Stimulated activated CD4-positive, alpha-beta T cell treated with anti-CD3 and anti-CD28 coated beads, TNF-alpha, amount 100 ng/mL, for 24 hours (primary cell): Measurements from ENCODE around the gene SLC4A2.

Source experiments
- DNase-seq, 3 experiments: peaks; one replicate each; pipeline ENCODE4 v3.0.0-alpha.2; 2020; ENCODE audit warnings: low read depth in 3 of 3

Gene SLC4A2

DNA sequence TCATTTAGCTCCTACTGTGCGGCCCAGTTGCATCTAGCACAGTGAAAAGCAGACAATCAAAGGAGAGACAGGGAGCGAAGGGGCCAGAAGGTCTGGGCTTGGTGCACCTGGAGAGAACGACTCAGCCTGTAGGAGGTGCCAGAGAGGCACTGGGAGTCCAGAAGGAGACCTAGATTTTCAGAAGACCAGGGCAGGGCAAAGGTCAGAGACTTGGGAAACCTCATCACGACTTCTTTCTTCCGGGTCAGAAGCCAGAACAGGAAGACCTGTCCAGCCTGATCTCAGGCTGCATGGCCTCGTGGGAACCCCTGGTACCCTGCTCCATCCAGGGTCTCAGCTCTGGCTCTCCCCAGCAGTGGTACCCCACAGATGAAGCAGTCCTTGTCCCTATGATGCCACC is 32.0 kb downstream of the SLC4A2 start:
- DNase-seq, result no peak

- no peak for DNase-seq
Observed at GRCh38 chr7:151091988-151092387, 32.6 kb downstream of the SLC4A2 start.

DNA sequence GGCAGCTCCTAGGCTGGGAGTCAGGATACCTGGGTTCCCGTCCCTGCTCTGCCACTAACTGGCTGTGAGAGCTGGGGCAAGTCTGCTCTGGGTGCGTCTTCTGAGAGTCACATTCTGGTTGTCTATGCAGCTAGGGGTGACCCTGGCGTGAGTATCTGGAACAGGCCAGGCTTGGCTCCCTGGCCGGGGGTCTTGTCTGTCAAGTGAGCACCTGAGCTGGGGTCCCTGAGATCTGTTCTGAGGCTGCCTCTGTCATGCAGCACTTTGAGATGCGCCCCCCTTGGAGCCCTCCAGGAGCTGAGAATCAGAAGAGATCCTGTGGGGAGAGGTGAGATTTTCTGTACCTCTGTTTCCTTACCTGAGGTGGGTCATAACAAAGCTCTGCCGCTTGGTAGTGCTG is 34.4 kb downstream of the SLC4A2 start:
- no peak for DNase-seq

DNA sequence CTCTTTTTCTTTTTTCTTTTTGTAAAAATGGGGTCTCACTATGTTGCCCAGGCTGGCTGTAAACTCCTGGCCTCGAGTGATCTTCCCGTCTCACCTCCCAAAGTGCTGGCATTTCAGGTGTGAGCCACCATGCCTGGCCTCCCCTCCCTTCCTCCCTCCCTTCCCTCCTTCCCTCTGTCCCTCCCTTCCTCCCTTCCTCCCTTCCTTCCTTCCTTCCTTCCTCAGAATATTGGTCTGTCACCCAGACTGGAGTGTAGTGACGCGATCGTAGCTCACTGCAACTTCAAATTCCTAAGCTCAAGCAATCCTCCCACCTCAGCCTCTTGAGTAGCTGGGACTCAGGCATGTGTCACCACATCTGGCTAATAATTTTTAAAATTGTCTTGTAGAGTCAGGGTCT is 35.3 kb downstream of the SLC4A2 start:
- no peak for DNase-seq

- no peak for DNase-seq
Observed at GRCh38 chr7:151095123-151095797, 35.9 kb downstream of the SLC4A2 start.

DNA sequence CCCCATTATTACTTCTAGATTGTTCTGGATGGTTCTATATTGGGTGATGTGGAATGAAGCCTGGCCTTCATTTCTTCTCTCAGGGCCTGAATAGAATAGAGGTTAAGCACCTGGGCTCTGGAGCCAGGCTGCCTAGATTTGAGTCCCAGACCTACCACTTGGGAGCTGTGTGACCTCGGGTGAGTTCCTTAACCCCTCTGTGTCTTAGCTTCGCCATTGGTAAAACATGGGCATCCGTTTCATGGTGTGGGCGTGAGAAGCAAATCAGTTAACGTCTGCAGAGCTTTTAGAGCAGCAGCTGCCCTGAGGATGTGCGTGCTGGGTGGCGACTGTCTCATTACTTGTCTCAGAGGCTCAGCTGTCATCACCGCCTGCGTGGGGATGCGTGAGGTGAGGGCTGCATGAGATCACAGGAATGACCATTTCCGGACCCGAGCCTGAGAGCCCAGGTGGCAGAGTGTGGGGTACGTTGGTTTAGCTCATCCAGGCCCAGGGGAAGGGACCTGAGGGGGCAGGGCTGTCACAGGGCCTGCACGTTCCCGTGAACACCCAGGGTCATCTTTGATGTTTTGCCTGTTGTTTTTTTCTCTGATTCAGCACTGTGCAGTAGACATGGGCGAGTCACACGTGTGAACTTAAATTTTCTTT is 36.6 kb downstream of the SLC4A2 start:
- DNase-seq, result no peak

- DNase-seq, result no peak
Observed at GRCh38 chr7:151099486-151100211, 40.3 kb downstream of the SLC4A2 start.

DNA sequence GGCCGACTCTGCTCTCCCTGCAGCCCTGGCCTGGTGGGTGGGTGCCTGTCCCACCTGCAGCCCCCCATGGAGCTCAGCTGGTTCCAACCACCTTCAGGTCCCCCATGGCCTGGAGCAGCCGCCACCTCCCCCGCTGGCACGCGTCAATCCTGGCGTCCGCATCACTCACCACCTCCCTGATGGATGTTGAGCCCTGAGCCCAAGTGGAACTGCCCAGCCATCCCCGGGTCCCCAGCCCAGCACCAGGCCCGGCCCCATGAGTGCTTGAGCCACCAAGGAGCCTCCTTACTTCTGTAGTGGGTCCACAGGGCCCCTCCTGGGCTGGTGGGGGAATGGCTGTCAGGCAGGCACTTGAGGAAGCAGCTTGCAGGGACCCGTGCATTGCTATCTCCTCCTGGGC is 41.5 kb downstream of the SLC4A2 start:
- DNase-seq, result no peak

DNA sequence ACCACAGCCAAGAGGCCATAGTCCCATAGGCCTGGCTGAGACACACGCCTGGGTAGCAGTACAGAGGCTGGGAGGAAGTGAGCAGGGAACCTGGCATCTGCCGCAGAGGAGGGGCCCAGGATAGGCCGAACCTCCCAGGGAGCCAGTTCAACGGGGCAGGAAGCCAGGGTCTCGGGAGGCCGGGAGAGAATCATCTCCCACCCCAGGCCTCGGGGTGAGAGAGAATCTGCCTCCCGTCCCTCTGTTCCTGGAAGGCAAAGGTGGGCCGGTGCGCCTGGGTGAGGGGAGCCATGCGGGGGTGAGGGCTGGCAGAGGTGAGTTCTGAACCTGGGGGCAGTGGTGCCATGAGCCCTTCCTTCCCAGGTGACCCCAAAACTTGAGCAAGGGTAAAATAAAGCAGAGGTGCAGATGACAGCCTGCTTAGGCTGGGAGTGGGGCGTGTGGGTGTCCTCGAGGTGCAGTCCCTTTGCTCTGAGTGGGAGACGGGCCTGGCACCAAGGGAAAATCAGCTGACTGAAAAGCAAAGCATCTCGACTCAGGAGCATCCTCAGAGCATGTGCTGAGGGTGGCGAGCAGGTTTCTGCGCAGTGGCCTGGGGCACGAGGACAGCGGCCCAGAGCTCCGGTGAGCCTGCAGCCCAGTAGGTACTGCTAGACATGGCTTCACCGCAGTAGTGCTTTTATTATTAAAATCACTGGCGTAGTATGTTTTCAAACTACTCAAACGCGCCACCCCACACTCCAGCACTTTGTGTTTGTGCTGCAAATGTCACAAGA is 42.4 kb downstream of the SLC4A2 start:
- DNase-seq, result no peak

DNA sequence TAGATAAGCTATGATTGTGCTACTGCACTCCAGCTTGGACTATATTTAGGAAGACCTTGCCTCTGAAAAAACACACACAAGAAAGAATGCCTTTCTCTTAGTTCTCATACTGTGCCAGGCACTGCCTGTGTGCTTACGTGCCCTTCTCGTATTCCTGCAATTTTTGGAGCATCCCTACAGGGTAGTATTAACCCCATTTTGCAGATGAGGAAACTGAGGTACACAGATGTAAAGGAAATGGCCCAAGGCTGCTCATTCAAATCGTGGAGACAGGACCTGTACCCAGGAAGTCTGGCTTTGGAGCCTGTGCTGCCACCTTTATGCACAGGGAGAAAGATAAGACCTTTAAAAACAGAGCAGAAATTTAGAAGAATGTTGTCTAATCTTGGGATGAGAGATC is 43.6 kb downstream of the SLC4A2 start:
- no peak for DNase-seq

GRCh38 chr7:151103973-151104372 is 44.6 kb downstream of the SLC4A2 start:
- no peak for DNase-seq

GRCh38 chr7:151104411-151105235 is 45.2 kb downstream of the SLC4A2 start:
- DNase-seq, result no peak

GRCh38 chr7:151107882-151108281 is 48.5 kb downstream of the SLC4A2 start:
- DNase-seq, result no peak

DNA sequence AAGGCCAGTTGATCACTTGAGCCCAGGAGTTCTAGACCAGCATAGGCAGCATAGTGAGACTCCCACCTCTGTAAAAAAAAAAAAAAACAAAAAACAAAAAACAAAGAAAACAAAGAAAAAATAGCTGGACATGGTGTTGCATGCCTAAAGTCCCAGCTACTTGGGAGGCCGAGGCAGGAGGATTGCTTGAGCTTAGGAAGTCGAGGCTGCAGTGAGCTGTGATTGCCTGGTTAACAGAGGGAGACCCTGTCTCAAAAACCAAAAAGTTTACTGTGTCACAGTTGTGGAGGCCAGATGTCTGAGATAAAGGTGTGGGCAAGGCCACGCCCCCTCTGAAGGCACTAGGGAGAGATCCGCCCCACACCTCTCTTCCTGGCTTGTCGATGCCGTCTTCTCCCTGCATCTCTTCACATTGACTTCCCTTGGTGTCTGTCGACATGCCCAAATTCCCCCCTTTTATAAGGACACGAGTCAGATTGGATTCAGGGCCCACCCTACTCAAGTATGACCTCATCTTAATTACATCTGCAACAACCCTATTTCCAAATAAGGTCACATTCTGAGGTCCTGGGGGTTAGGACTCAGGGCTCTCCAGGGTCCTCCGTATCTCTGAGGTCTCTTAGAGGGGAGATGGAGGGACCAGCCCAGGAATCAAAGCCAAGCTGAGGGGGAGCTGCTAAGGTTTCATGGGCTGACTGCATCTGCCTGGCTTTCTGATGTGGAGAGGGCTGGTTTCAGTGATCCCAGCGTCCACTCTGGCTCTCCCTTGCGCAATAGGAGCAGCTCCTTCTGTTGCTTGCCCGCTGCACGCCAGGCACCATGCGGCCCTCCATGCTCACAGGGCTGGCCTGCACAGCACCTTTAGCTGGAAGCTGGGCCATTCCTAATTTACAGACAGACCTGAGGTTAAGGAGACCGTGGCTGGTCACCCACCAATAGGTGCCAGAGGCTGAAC is 50.0 kb downstream of the SLC4A2 start:
- no peak for DNase-seq

DNA sequence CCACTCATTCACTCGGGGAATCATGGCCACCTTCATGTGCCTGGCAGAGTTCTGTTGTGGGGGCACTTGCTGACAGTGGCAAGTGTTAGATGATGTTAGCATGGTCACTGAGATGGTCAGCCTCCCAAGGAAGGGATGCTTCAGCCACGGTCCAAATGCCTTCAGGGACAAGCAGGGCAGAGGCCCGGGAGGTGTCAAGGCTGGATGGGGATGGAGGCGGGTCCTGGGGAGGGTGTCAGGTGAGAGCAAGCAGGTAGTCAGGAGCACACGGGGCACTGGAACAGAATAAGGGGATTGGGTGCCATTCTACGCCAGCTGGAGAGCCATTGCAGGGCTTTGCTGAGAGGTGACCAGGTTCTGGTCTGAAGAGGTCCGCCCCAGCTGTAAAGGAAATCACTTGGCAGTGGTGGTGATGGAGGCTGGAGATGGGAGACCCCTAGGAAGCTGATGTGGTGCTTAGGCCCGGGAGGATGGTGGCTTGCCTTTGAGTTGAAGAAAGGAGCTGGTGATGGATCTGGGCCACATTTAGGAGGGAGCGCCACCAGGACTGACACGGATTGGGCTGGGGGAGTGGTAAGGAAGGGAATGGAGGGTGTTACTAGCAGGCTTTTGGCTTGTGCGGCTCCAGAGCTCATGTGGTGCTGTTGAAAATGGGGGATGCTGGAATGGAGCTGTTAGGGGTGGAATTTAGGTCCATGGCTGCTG is 51.0 kb downstream of the SLC4A2 start:
- no peak for DNase-seq

GRCh38 chr7:151110941-151111645 is 51.7 kb downstream of the SLC4A2 start:
- DNase-seq, result peak; percentile 55 to 68 (median 61)

DNA sequence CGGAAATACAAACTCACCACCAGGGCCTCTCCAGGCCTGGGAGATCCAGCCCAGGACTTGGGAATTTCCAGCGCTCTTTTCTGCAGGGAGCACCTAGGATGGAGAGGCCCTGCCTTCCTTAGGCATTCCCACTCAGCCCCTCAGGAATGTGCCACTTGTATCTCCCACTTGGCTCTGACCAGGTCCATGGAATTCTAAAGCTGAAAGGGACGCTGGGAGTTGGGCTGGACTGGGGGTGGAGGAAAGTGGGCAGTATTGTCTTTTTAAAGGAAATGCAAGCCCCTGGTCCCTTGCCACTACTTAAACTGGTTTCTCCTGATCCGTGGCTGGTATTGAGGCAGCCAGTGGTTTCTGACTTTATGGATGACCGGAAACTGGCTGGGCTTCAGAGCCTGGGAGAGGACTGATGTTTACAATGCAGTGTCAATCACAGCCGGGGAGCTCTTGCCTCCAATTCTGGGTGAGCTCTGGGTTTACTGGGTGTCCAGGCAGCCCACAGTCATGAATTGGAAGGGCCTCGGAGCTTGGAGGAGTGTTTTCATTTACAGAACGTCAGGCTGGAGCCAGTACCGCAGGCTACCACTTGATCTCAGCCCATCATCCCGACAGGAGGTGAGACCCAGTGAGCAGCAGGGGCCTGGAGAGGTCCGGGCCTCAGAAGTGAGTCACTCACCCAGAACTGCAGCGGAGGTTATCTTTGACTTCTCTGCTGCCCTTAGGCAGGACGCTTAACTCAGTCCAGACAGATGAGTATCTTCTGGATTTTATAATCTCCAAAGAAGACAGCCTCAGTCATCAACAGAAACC is 54.2 kb downstream of the SLC4A2 start:
- DNase-seq, result no peak
